ENCODE data around the gene CHMP4B.
A peak's percentile ranks its signal among the peaks of the same experiment; 100 is the strongest.
"Not testable (repeated sequence)": the region's sequence is repeated elsewhere in the genome, so short reads cannot be mapped to it uniquely, and the experiment has no call there.

Gene CHMP4B

DNA sequence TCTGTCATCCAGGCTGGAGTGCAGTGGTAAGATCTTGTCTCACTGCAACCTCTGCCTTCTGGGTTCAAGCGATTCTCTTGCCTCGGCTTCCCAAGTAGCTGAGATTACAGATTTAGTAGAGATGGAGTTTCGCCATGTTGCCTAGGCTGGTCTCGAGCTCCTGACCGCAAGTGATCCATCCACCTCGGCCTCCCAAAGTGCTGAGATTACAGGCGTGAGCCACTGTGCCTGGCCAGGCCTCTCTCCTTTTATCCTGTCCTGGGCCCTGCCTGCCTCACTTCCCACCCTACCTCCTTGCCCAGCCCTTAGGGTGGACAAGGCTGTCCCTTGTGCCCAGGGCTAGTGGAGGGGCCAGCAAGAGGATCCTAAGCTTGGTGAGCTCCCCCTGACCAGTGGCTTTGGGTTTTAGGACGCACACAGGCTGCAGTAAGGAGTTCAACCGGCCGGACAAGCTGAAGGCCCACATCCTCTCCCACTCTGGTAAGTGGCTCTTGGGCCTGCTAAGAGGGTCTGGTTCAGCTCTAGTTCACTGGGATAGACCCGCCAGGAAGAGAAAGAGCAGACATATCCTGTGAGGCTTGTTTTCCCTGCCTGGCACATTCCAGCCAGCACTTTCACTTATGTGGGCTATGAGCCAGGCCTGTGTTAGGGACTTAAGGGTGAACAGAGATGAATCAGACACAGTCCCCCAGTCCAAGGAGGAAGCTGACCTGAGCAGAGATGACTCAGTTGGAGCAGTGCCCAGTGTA, 21.9 kb upstream of the CHMP4B start:
- H3K27ac ChIP-seq (ENCODE audit: low read depth, low read length), result no peak overlapping the region
- no peaks in the 10 kb centered on the region for H3K36me3 ChIP-seq (ENCODE audit: control insufficient read depth, insufficient read depth, low read length)
- peak overlapping the region; percentile 16 for H3K9ac ChIP-seq (ENCODE audit: low read length)
- H3K27me3 ChIP-seq (ENCODE audit: control insufficient read depth, insufficient read depth, low read length), result no peaks in the 10 kb centered on the region
- no peaks in the 10 kb centered on the region for H3K9me3 ChIP-seq (ENCODE audit: control insufficient read depth, insufficient read depth, low read depth, low read length)
- no peak overlapping the region for H3K4me3 ChIP-seq (ENCODE audit: low read depth, low read length)
- H3K4me1 ChIP-seq (ENCODE audit: control insufficient read depth, insufficient read depth, low read length), result peaks cover 8% of the 10 kb centered on the region; the same call in 1 of the 2 replicates

DNA sequence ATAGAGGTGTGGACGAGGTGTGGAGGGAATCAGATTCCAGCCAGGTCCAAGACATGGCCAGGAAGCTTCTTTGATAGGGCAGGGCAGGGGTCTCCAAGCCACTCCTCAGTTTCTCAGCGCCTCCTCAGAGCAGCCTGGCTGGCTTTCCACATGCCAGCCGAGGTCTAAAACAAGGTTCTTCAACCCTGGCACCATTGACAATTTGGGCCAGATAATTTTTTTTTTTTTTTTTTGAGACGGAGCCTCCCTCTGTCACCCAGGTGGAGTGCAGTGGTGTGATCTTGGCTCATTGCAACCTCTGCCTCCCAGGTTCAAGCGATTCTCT, 21.3 kb upstream of the CHMP4B start:
- H3K36me3 ChIP-seq (ENCODE audit: control insufficient read depth, insufficient read depth, low read length), result no peaks in the 10 kb centered on the region
- no peak overlapping the region for H3K27ac ChIP-seq (ENCODE audit: low read depth, low read length)
- H3K9me3 ChIP-seq (ENCODE audit: control insufficient read depth, insufficient read depth, low read depth, low read length), result no peaks in the 10 kb centered on the region
- no peak overlapping the region for H3K9ac ChIP-seq (ENCODE audit: low read length)
- no peaks in the 10 kb centered on the region for H3K27me3 ChIP-seq (ENCODE audit: control insufficient read depth, insufficient read depth, low read length)
- no peak overlapping the region for H3K4me3 ChIP-seq (ENCODE audit: low read depth, low read length)
- peaks cover 8% of the 10 kb centered on the region; the same call in 1 of the 2 replicates for H3K4me1 ChIP-seq (ENCODE audit: control insufficient read depth, insufficient read depth, low read length)

DNA sequence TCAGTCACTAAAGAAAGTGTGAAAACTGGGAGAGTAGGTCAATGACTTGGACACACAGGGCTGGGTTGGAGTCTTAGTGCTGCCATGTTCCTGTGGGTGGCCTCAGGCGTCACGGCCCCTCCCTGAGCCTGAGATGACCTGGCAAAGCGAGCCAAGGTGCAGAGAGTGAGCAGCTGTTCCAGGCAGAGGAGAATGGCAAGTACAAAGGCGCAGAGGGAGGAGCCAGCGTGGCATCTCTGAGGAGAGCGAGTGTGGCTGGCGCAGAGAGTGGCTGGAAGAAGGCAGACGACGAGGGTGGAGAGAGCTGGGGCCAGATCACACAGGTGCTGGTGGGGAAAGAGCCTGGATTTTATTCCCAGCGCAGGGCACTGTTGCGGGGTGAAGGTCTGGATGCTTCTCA, 20.6 kb upstream of the CHMP4B start:
- Histone ChIP-seq H3K4me3 (ENCODE audit: low read depth, low read length) (no peak overlapping the region), H3K4me1 (ENCODE audit: control insufficient read depth, insufficient read depth, low read length) (peaks cover 8% of the 10 kb centered on the region; the same call in 1 of the 2 replicates), H3K27ac (ENCODE audit: low read depth, low read length) (no peak overlapping the region), H3K9me3 (ENCODE audit: control insufficient read depth, insufficient read depth, low read depth, low read length) (no peaks in the 10 kb centered on the region), H3K9ac (ENCODE audit: low read length) (no peak overlapping the region), H3K36me3 (ENCODE audit: control insufficient read depth, insufficient read depth, low read length) (no peaks in the 10 kb centered on the region), H3K27me3 (ENCODE audit: control insufficient read depth, insufficient read depth, low read length) (no peaks in the 10 kb centered on the region)

DNA sequence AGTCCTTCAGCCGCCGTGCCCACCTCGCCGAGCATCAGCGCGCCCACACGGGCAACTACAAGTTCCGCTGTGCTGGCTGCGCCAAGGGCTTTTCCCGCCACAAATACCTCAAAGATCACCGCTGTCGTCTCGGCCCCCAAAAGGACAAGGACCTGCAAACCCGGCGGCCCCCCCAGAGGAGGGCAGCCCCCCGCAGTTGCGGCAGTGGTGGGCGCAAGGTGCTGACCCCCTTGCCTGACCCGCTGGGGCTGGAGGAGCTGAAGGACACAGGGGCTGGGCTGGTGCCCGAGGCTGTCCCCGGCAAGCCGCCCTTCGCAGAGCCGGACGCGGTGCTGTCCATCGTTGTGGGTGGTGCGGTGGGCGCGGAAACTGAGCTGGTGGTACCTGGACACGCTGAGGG, 20.1 kb upstream of the CHMP4B start:
- no peak overlapping the region for H3K27ac ChIP-seq (ENCODE audit: low read depth, low read length)
- no peaks in the 10 kb centered on the region for H3K27me3 ChIP-seq (ENCODE audit: control insufficient read depth, insufficient read depth, low read length)
- H3K36me3 ChIP-seq (ENCODE audit: control insufficient read depth, insufficient read depth, low read length), result no peaks in the 10 kb centered on the region
- peaks cover 8% of the 10 kb centered on the region; the same call in 1 of the 2 replicates for H3K4me1 ChIP-seq (ENCODE audit: control insufficient read depth, insufficient read depth, low read length)
- H3K9ac ChIP-seq (ENCODE audit: low read length), result no peak overlapping the region
- H3K4me3 ChIP-seq (ENCODE audit: low read depth, low read length), result no peak overlapping the region
- H3K9me3 ChIP-seq (ENCODE audit: control insufficient read depth, insufficient read depth, low read depth, low read length), result no peaks in the 10 kb centered on the region

DNA sequence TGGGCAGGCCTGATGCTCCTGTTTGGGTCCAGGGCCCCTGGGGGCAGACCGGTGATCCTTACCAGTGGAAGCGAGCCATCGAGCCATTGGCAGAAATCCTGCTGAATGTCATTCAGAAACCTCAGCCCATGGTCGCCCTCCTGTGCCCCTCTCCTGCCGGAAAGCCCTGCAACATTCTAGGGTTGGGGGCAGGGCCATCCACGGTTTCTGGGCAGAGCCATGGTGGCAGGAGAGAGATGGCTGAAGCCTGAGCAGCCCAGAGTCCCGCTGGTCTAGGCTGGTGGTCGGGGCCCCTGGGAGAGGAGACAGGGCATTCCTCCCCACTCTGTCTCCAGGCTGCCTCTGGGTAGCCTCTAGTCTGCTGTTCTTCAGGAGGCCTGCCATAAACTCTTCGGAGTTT, 19.6 kb upstream of the CHMP4B start:
- H3K4me1 ChIP-seq (ENCODE audit: control insufficient read depth, insufficient read depth, low read length), result peaks cover 8% of the 10 kb centered on the region
- no peak overlapping the region for H3K27ac ChIP-seq (ENCODE audit: low read depth, low read length)
- no peak overlapping the region for H3K9ac ChIP-seq (ENCODE audit: low read length)
- no peak overlapping the region for H3K4me3 ChIP-seq (ENCODE audit: low read depth, low read length)
- no peaks in the 10 kb centered on the region for H3K9me3 ChIP-seq (ENCODE audit: control insufficient read depth, insufficient read depth, low read depth, low read length)
- no peaks in the 10 kb centered on the region for H3K27me3 ChIP-seq (ENCODE audit: control insufficient read depth, insufficient read depth, low read length)
- no peaks in the 10 kb centered on the region for H3K36me3 ChIP-seq (ENCODE audit: control insufficient read depth, insufficient read depth, low read length)

DNA sequence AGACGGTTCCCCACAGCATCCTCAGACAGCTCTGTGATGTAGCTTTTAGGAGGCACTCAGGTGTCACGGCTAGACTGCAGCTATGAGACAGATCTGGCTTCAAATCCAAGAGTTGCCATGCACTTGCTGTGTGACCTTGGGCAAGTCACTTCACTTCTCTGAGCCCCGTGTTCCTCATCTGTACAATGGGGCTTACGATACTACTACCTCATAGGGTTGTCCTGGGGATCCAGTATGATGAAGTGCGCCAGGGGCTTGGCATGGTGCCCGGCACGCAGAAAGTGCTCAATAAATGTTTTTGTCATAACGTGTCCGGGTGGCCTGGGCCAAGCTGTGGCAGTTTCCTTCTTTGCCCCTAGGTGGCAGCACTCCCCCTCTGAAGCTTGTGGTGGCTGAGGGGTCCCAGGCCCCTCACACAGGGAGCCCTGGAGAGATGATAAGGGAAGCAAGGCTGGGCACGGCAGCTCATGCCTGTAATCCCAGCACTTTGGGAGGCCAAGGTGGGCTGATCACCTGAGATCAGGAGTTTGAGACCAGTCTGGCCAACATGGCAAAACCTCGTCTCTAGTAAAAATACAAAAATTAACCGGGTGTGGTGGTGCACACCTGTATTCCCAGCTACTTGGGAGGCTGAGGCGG, 19.1 kb upstream of the CHMP4B start:
- Histone ChIP-seq H3K4me1 (ENCODE audit: control insufficient read depth, insufficient read depth, low read length) (peaks cover 11% of the 10 kb centered on the region), H3K27ac (ENCODE audit: low read depth, low read length) (no peak overlapping the region), H3K27me3 (ENCODE audit: control insufficient read depth, insufficient read depth, low read length) (no peaks in the 10 kb centered on the region)

DNA sequence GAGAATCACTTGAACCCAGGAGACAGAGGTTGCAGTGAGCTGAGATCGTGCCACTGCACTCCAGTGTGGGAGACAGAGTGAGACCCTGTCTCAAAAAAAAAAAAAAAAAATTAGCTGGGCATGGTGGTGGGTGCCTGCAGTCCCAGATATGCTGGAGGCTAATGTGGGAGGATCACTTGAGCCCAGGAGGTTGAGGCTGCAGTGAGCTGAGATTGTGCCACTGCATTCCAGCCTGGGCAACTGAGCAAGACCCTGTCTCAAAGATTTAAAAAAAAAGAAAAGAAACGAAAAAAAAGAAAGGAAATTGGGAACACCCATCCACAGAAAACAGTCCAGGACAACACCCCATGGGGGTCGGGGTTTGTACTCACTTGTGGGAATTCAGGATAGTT, 18.6 kb upstream of the CHMP4B start:
- not testable (repeated sequence) for H3K27ac ChIP-seq (ENCODE audit: low read depth, low read length); H3K9me3 ChIP-seq (ENCODE audit: control insufficient read depth, insufficient read depth, low read depth, low read length); H3K36me3 ChIP-seq (ENCODE audit: control insufficient read depth, insufficient read depth, low read length); H3K4me3 ChIP-seq (ENCODE audit: low read depth, low read length); H3K9ac ChIP-seq (ENCODE audit: low read length); H3K27me3 ChIP-seq (ENCODE audit: control insufficient read depth, insufficient read depth, low read length)
- H3K4me1 ChIP-seq (ENCODE audit: control insufficient read depth, insufficient read depth, low read length), result peaks cover 11% of the 10 kb centered on the region

More for the DNA sequence above, 19.1 kb upstream of the CHMP4B start:
- Histone ChIP-seq H3K36me3 (ENCODE audit: control insufficient read depth, insufficient read depth, low read length) (no peaks in the 10 kb centered on the region), H3K9me3 (ENCODE audit: control insufficient read depth, insufficient read depth, low read depth, low read length) (no peaks in the 10 kb centered on the region), H3K9ac (ENCODE audit: low read length) (no peak overlapping the region), H3K4me3 (ENCODE audit: low read depth, low read length) (no peak overlapping the region)

DNA sequence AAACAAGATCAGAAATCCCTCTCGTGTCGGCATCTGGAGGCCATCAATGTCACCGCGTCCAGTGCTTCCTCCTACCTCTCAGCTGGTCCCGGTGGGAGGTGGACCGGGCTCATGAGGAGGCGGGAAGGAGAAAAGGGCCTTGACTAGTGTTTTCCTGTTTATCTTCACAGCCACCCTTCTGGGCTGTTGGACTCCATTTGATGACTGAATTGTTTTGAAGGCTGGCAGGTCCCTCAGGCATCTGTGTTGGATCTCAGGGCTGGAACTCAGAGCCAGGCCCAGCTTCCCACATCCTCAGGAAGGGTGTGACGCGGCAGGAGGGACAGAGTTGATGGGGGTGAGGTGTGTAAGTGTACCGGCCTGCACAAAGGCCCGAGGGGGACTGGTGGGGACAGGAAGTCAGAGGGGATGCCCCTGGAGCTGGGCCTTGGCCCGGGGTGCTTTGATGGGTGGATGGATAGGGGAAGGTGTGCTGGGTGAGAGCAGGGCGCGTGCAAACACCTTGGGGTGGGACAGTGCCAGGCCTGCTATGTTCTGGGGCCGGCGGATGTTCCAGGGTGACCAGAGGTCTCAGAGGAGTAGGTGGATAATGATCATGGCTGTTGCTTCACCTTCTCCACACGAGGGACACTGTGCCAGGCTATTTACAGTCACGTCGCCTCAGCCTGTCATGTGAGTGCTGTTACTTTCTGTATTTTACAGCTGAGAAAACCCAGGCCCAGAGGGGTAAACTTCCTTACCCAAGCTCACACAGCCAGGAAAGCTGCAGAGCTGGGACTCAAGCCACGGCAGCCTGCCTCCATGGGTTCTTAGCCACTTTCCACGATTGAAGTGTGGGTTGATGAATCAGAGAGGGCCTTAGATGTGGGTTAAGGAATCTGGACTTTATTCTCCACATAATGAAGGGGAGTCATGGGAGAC, 17.9 kb upstream of the CHMP4B start:
- Histone ChIP-seq H3K27ac (ENCODE audit: low read depth, low read length) (no peak overlapping the region), H3K9ac (ENCODE audit: low read length) (no peak overlapping the region)

DNA sequence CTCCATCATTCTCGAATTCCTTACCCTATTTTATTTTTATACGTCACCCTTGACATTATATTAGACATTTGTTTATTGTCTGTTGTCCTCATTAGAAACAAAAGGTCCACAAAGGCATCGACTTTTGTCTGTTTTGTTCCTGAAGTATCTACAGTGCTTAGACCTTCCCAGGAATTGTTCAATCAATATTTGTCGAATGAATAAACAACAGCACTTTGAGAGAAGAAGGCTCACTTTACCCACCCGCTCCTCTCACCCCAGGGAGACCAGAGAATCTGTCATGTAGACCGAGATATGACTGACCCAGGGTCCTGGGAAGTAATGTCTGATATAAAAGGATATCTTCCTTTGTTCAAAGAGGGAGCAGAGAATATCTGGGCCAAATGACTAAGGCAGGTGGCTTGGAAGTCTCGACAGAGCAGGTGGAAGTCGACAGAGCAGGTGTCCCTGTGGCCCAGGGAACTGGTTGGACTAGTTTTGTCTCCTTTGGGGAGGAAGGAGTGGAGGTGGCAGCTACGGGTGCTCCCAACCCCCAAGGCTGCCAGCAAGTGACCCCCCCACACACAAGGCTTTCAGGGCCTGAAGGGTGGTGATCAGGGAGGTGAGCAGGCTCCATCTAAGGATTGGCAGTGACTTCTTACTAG, 14.8 kb upstream of the CHMP4B start:
- Histone ChIP-seq H3K27ac (ENCODE audit: low read depth, low read length) (no peak overlapping the region), H3K36me3 (ENCODE audit: control insufficient read depth, insufficient read depth, low read length) (no peaks in the 10 kb centered on the region), H3K9ac (ENCODE audit: low read length) (no peak overlapping the region), H3K4me1 (ENCODE audit: control insufficient read depth, insufficient read depth, low read length) (peaks cover 9% of the 10 kb centered on the region), H3K9me3 (ENCODE audit: control insufficient read depth, insufficient read depth, low read depth, low read length) (no peaks in the 10 kb centered on the region), H3K4me3 (ENCODE audit: low read depth, low read length) (no peak overlapping the region), H3K27me3 (ENCODE audit: control insufficient read depth, insufficient read depth, low read length) (no peaks in the 10 kb centered on the region)

More for the DNA sequence above, 17.9 kb upstream of the CHMP4B start:
- H3K9me3 ChIP-seq (ENCODE audit: control insufficient read depth, insufficient read depth, low read depth, low read length), result no peaks in the 10 kb centered on the region
- no peaks in the 10 kb centered on the region for H3K27me3 ChIP-seq (ENCODE audit: control insufficient read depth, insufficient read depth, low read length)
- peaks cover 11% of the 10 kb centered on the region for H3K4me1 ChIP-seq (ENCODE audit: control insufficient read depth, insufficient read depth, low read length)
- H3K4me3 ChIP-seq (ENCODE audit: low read depth, low read length), result no peak overlapping the region
- H3K36me3 ChIP-seq (ENCODE audit: control insufficient read depth, insufficient read depth, low read length), result no peaks in the 10 kb centered on the region

DNA sequence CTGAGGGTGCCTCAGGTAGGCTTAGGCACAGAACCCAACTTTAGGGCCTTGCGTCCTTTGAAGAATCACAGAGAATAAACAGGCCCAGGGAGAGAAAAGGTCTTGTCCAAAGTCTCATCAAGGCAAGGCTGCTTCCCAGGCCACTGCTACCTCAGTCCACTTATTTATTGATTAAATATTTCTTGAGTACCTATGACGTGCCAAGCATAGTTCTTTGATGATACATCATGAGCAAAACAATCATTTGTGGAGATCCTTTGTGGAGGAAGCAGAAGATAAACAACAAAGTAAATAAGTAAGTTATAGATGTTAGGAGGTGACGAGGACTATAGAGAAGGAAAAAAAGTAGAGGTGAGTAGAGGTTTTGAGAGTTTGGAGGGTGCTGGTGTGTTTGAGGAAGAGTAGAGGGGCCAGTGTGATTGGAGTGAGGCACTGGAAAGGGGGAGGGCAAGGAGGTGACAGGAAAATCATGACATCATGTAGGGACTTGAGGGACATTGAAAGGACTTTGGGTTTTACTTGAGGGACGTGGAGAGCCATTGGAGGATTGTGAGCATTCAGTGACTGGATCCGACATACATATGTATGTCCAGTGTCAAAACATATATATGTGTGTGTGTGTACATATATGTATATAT, 14.1 kb upstream of the CHMP4B start:
- no peaks in the 10 kb centered on the region for H3K9me3 ChIP-seq (ENCODE audit: control insufficient read depth, insufficient read depth, low read depth, low read length)
- H3K27me3 ChIP-seq (ENCODE audit: control insufficient read depth, insufficient read depth, low read length), result no peaks in the 10 kb centered on the region
- H3K27ac ChIP-seq (ENCODE audit: low read depth, low read length), result no peak overlapping the region
- no peak overlapping the region for H3K4me3 ChIP-seq (ENCODE audit: low read depth, low read length)
- peaks cover 9% of the 10 kb centered on the region for H3K4me1 ChIP-seq (ENCODE audit: control insufficient read depth, insufficient read depth, low read length)
- H3K36me3 ChIP-seq (ENCODE audit: control insufficient read depth, insufficient read depth, low read length), result no peaks in the 10 kb centered on the region
- no peak overlapping the region for H3K9ac ChIP-seq (ENCODE audit: low read length)
